Measurements from ENCODE around the gene DAZAP1. TPM values are rescaled to one million over a fixed set of nuclear protein-coding genes. Genes with fewer than 3 reads are reported as not detected.
A peak's percentile ranks its signal among the peaks of the same experiment; 100 is the strongest.

DAZAP1 gene
- total RNA-seq, 1 donor from 2014 or later = 98.7 TPM

DNA sequence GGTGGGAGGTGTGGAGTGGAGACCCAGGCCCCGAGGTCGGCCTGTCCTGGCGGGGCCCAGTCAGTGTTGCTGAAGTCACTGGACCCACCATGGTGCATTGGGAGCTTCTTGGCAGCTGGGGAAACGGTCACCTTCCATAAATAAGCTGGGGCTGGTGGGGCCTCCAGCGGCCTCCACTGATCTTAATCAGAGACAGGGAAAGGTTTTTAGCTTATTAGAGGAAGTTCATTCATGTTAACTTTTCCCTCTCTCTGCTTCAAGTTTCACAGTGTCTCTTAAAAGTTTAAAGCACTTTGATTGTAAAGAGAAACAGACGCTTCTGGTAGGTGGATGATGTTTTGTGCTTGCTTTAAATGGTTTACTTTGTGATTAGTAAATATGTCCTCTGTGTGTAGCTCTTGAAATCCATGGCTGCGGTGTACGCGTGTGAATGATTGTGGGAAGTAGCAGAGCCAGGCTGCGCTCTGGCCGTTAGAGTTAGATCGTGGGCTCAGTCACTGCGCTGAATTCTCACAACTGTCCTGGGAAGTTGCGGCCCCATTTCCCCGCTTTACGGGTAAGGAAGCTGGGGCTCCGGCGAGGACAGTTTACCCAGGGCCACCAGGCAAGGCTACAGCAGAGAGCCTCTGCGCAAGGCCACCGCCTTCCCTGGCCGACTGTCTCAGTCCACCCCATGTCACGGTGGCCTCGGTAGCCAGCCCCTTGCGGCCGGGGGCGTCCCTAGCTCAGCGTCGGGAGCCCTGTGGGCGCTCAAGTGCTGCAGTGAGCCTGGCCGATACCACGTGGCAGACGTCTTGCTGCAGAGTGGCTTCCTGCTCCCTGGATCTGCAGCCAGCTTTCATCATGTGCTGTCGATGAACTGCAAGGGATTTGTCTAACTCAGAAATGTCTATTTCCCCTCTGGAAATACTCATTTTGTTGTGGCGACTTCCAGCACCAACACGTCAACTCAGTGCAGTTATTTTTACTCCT is 40.2 kb upstream of the DAZAP1 start:
- Histone ChIP-seq H3K4me1 (peaks cover 11% of the 10 kb centered on the region), H3K9me3 (no peaks in the 10 kb centered on the region), H3K4me3 (no peak overlapping the region), H3K36me3 (peaks cover 65% of the 10 kb centered on the region), H3K27ac (peak overlapping the region; percentile 30), H3K27me3 (no peaks in the 10 kb centered on the region)
- ATAC-seq = peak; percentile 63
- TF ChIP-seq, protein P1, sequence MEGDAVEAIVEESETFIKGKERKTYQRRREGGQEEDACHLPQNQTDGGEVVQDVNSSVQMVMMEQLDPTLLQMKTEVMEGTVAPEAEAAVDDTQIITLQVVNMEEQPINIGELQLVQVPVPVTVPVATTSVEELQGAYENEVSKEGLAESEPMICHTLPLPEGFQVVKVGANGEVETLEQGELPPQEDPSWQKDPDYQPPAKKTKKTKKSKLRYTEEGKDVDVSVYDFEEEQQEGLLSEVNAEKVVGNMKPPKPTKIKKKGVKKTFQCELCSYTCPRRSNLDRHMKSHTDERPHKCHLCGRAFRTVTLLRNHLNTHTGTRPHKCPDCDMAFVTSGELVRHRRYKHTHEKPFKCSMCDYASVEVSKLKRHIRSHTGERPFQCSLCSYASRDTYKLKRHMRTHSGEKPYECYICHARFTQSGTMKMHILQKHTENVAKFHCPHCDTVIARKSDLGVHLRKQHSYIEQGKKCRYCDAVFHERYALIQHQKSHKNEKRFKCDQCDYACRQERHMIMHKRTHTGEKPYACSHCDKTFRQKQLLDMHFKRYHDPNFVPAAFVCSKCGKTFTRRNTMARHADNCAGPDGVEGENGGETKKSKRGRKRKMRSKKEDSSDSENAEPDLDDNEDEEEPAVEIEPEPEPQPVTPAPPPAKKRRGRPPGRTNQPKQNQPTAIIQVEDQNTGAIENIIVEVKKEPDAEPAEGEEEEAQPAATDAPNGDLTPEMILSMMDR (IDR thresholded peaks at IDR 0.05) = no peak
- no peak for DNase-seq
- intact Hi-C loops (cut with DNase I) = no loop called here

DNA sequence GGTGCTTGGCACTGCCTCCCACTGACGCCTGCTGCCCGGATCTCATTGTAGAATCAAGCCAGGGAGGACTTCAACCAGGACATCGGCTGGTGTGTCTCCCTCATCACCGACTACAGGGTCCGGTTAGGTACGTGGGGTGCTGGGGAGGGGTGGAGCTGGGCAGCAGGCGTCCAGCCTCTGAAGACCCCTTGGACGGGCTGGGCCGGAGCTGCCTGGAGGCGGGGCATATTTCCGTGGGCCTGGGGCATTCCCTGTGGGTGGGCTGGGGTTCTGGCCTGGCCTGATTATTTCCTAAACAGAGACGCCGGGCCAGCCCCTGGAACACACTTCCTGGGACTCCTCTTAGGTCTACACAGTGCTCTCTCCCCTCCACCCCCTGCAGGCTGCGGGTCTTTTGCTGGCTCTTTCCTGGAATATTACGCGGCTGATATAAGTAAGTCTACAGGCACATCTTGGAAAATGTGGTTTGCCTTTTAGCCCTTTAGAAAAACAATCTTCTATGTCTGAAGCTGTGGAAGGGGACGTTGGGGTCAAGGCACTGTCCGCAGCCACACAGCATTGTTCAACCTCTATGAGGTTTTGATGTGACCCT is 38.1 kb upstream of the DAZAP1 start:
- H3K4me3 ChIP-seq = no peak overlapping the region
- no peaks in the 10 kb centered on the region for H3K27me3 ChIP-seq
- no peak for DNase-seq
- peaks cover 10% of the 10 kb centered on the region for H3K4me1 ChIP-seq
- H3K36me3 ChIP-seq = peaks cover 67% of the 10 kb centered on the region
- TF ChIP-seq, protein P1 (IDR thresholded peaks at IDR 0.05) = no peak
- no peak overlapping the region for H3K27ac ChIP-seq
- intact Hi-C loops (cut with DNase I) = no loop called here
- no peak for ATAC-seq
- H3K9me3 ChIP-seq = no peaks in the 10 kb centered on the region

DNA sequence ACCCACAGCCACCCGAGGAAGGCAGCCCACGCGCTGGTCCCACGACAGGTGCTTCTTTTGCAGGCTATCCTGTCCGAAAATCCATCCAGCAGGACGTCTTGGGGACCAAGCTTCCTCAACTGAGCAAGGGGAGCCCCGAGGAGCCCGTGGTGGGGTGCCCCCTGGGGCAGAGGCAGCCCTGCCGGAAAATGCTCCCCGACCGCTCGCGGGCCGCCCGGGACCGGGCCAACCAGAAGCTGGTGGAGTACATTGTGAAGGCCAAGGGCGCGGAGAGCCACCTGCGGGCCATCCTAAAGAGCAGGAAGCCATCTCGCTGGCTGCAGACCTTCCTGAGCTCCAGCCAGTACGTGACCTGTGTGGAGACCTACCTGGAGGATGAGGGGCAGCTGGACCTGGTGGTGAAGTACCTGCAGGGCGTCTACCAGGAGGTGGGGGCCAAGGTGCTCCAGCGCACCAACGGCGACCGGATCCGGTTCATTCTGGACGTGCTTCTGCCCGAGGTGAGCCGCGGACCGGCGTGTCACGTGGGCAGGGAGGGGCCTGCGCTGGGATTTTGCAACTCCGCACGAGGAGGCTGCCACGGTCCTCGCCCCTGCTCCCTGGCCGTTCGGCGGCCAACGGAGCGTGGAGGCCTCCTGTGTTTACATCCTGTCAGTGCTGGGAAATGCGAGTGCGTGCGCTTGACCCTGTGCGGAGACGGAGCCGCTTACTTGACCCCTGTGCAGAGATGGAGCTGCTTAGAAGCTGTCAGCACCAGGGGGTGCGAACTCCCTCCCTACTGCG is 36.6 kb upstream of the DAZAP1 start:
- TF ChIP-seq, protein P1 (IDR thresholded peaks at IDR 0.05) = no peak
- Histone ChIP-seq H3K4me1 (peaks cover under 1% of the 10 kb centered on the region), H3K36me3 (peaks cover 72% of the 10 kb centered on the region), H3K4me3 (no peak overlapping the region), H3K27ac (no peak overlapping the region), H3K27me3 (no peaks in the 10 kb centered on the region), H3K9me3 (no peaks in the 10 kb centered on the region)
- intact Hi-C loops (cut with DNase I) = no loop called here
- no peak for ATAC-seq
- no peak for DNase-seq

DNA sequence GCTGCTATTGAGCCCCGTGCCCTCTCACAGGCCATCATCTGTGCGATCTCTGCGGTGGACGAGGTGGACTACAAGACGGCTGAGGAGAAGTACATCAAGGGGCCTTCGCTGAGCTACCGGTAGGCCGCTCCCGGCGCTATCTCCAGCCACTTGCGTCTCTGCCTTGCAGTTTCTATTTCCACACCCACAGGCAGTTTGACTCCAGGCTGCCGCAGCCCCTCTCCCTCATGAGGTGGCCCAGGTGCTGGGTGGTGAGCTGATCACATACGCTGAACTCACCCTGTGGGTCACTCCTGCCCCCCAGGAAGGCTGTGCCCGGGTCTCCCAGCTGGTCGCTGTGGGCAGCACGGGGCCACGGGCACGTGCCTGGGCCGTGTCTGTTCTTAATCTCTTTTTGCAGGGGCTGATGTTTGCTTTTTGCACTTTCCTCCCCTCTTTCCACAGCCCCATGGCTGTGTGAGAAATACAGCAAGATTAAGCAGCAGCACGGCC is 34.3 kb upstream of the DAZAP1 start:
- Histone ChIP-seq H3K9me3 (no peaks in the 10 kb centered on the region), H3K4me3 (no peak overlapping the region), H3K36me3 (peaks cover 64% of the 10 kb centered on the region), H3K27ac (peak overlapping the region; percentile 17), H3K4me1 (no peaks in the 10 kb centered on the region), H3K27me3 (no peaks in the 10 kb centered on the region)
- intact Hi-C loops (cut with DNase I) = no loop called here
- TF ChIP-seq, protein P1 (IDR thresholded peaks at IDR 0.05) = no peak
- DNase-seq = no peak
- ATAC-seq = no peak

DNA sequence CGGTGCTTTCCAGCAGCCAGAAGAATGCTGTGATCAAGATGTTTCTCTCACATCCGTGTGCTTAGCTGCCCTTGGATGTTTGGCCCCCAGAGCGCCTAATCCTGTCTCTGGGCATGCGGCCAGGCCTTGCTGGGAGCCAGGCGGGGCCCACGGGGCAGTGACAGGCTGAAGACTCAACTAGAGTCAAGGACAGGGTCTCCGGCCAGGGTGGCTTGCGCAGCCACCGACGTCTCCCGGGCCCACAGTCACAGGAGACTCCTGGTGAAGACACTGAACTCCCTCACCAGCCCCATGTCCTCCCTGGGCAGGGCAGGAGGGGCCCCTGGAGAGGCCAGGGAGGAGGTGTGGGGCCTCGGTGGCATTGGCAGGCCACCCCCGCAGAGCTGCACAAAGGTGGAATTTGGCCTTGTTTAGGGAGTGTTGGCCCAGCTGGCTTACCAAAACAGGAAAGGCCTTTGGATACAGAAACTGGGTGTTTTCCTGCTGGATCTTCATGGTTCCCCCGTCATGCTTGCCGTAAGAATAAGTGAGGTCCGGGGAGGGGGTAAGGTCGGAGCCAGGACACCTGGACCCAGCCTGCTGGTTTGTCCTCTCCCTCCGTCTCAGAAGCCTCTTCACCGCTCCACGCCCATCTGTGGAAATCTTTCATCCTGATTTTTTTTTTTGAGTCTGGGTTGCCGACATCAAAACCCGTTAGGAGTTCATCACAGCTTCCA is 33.7 kb upstream of the DAZAP1 start:
- no peak for ATAC-seq
- TF ChIP-seq, protein P1 (IDR thresholded peaks at IDR 0.05) = no peak
- no peak for DNase-seq
- peaks cover 58% of the 10 kb centered on the region for H3K36me3 ChIP-seq
- intact Hi-C loops (cut with DNase I) = no loop called here
- no peak overlapping the region for H3K4me3 ChIP-seq
- no peaks in the 10 kb centered on the region for H3K27me3 ChIP-seq
- no peaks in the 10 kb centered on the region for H3K4me1 ChIP-seq
- H3K27ac ChIP-seq = peak overlapping the region; percentile 17
- H3K9me3 ChIP-seq = no peaks in the 10 kb centered on the region

Data from upper lobe of right lung (tissue), 1 donor.